ENCODE data around the gene ZNF74. TPM values are rescaled to one million over a fixed set of nuclear protein-coding genes. Genes with fewer than 3 reads are reported as not detected.

The ZNF74 gene
- total RNA-seq, 2 experiments from 2014 or later, result 15.4 to 15.9 TPM

DNA sequence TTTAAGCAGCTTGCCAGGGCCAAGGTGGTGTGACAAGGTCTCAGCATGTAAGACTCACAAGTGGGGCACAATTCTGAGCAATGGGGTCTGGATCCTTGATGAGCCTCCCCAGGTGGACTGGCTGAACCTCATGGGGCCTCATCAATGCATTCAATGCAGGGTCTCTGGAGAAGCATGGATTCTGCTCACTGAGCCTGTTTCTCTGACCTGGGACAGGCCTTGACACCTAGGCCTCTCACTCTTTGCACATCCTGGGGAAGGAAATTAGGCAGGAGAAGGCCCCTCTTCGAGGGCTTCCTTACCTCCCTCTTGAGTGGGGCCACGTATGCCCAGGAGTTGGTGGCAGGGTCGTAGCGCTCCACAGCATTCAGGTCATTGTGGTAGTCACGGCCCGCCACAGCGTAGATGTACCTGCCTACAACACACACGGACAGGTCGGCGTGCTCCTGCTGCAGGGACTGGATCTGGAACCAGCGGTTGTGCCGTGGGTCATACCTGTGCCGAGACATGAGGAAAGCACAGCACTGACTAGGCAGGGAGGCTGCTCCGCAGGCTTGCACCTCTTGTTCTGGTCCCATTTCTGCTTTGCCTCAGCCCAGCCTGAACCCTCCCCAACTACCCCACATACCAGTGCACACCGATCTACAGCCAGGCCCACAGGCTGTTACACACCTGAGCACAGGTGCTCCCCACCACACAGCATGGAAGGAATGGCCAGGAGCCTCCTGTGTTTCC lies 63.7 kb downstream of the ZNF74 start:
- CTCF ChIA-PET, result no interaction called here
- POLR2A ChIA-PET, result no interaction called here

Other genes with a start within 250 kb of the ZNF74 start
- gene CCDC188, start 243.1 kb upstream of the ZNF74 start, total RNA-seq, result not detected
- 1 to 10 TPM; 2.3 to 2.4 TPM for gene RTN4R, start 125.8 kb upstream of the ZNF74 start, total RNA-seq
- 10 to 100 TPM; 40.4 to 41.2 TPM for gene DGCR6L, start 74.1 kb upstream of the ZNF74 start, total RNA-seq
- gene SCARF2, start 43.7 kb downstream of the ZNF74 start, total RNA-seq, result under 1 TPM; 0.08 to 0.21 TPM
- gene KLHL22, start 101.6 kb downstream of the ZNF74 start, total RNA-seq, result 10 to 100 TPM; 13.9 to 14.8 TPM
- 10 to 100 TPM; 84.2 to 90.1 TPM for gene MED15, start 113.5 kb downstream of the ZNF74 start, total RNA-seq

Measured in activated CD8-positive, alpha-beta memory T cell treated with anti-CD3 and anti-CD28 coated beads for 36 hours (primary cell).